Jurkat, Clone E6-1 (cell line): ENCODE results near the gene SAYSD1.

Experiments
- DNase-seq: peaks from one replicate; pipeline ENCODE4 v3.0.0-alpha.2; 2011; ENCODE audit warnings: low read depth, low spot score
- H3K4me3 ChIP-seq: 2 replicates; pipeline ENCODE4 v1.5.1; 2011; ENCODE audit warnings: mild to moderate bottlenecking, low read length, control low read depth, moderate library complexity

The SAYSD1 gene

GRCh38 chr6:39113788-39114187, 1.2 kb downstream of the SAYSD1 start:
- H3K4me3 ChIP-seq, result peak overlapping the region; percentile 81
- no peak for DNase-seq

DNA sequence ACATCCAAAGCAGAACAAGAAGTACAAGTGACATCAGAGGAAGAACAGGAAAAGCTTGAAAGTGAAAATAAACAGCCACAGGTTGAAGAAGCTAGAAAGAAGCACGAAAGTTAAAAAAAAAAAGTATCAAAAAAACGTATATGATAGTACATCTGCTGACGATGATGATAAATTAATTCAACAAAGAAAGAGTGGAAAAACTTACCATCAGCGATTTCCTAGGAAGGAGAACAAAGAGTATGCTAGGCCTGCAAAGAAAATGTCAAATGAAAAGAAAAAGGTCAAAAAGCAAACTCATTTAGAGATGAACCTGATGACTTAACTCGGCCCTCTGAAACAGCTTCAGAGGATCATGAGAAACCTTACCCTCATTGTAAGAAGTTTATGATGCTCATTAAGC, 3.7 kb downstream of the SAYSD1 start:
- no peak for DNase-seq
- no peak overlapping the region for H3K4me3 ChIP-seq

- no peak overlapping the region for H3K4me3 ChIP-seq
- DNase-seq, result no peak
These were observed 6.7 kb downstream of the SAYSD1 start for GRCh38 chr6:39108041-39108839.

DNA sequence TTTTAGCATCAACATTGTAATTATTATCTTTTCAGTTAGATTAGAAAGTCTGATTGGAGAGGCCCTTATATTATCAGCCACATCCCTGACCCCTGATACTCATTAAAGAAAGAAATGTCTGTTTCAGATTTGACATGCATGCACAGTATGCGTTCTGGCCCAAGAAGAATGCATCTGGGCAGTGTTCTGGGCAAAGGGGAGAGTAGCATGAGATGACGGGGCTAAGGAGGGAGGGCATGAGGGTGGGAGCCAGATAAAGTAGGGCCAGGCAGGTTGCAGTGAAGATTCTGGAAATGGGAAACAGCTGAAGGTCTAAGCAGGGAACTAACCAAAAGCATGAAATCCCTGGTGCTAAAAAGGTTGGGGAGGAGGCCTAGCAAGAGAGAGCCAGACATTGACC, 7.3 kb downstream of the SAYSD1 start:
- DNase-seq, result no peak
- no peak overlapping the region for H3K4me3 ChIP-seq

GRCh38 chr6:39107034-39107433, 8.0 kb downstream of the SAYSD1 start:
- DNase-seq, result no peak
- H3K4me3 ChIP-seq, result no peak overlapping the region

DNA sequence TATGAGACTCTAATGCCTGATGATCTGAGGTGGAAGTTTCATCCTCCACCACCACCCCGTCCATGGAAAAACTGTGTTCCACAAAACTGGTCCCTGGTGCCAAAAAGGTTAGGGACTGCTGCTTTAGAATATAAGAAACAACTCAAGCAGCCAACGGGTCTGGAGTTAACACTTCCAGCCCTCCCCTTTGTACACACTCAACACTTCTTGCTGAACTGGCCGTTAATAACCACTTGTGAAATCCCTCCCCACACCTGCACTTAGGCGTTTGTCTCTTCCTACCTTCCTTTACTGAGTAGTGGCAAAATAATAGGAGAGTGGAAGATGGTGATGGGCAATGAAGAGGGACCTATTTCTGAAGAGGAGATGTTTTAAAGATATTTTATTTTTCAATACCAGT, 10.5 kb downstream of the SAYSD1 start:
- H3K4me3 ChIP-seq, result no peak overlapping the region
- no peak for DNase-seq

DNA sequence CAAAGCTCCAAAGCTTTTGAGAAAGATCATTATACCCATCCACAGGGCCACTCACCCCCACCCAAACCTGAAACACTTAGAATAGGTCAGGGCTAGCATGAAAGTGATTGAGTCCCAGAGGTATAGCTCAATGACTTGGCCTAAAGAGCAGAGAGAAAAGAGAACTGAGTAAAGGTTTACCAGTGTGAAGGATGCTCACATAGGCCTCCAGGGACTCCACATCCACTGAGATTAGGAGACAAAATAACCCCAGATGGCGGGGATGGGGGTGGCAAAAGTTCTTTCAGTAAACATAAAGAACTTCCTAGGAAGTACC, 12.2 kb downstream of the SAYSD1 start:
- DNase-seq, result no peak

DNA sequence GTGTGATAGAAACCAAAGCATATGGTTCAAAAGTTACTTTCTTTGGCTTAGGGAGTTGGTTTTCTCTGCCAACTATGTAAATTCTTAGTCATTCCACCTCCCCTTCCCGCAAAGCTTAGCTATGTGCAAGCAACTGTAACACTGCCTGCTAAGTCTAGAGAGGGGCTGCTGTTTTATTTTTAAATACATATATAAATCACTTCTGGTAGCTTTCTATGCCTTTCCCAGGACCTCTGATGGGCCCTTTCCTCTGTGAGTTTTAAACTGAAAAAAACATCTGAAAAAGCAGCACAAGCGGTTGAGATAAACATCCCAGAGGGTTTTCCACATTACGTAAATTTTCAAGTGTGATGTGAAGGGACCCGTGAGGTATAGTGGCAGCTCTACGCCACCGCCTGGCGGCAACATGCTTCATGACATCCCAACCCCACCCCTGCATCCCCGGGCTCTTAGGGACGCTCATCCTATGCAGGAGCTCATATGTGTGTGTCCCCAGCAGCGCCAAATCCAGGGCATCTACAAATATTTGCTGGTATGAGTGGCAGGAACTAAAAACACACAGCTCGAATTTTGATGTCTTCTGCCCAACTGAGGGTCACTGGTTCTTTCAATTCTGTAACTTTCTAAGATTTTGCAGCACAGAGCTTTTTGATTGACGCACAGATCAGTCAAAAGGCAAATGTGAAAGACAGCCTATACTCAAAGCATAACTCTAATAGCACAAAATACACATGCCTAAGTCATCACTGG, 12.7 kb downstream of the SAYSD1 start:
- DNase-seq, result no peak

More for the DNA sequence above, 12.2 kb downstream of the SAYSD1 start:
- H3K4me3 ChIP-seq, result no peak overlapping the region

DNA sequence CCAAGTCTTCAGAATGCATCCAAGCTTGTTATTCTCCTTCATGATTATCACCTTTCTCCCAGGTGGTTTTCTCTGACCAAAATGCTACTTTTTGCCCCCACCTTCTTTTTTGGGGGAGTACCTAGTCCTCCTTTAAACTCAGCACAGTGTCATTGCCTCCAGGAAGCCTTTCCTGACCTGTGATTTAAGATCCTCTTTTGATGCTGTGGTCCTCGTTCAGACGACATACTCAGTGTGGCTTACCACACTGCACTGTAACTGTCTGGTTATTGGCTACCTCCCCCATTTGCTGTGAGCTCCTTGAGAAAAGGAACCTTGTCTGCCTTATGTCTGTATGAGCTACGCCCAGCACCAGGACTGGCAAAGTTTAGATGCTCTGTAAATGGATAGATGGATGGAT, 14.6 kb downstream of the SAYSD1 start:
- no peak overlapping the region for H3K4me3 ChIP-seq
- peak; percentile 69 for DNase-seq

More for the DNA sequence above, 12.7 kb downstream of the SAYSD1 start:
- H3K4me3 ChIP-seq, result no peak overlapping the region

- H3K4me3 ChIP-seq, result no peak overlapping the region
- no peak for DNase-seq
These were observed 19.4 kb downstream of the SAYSD1 start for GRCh38 chr6:39095578-39095977.

DNA sequence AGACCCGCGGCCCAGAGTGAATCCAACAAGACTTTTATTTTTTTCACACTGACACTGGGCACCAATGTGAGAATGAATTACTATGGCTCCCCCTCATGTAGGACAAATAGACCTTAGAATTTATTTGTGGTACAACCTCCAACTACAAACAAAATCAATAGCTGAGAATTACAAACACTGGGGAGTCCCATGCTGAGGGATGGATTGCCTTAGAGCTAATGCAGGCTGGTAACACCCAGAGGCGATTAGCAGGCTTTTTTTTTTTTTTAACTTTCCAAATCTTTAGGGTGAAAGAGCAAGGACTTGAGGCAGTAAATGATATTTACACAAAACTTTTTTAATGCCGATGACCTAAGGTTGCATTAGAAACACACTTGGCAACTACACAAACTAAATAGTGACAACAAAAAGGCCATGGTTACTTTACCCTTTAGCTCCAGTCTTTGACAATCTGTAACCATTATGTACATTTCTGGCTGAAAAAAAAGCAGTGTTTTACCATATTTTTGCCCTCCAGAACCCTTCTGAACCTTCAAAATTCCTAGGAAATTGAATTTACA, 21.8 kb downstream of the SAYSD1 start:
- DNase-seq, result no peak
- H3K4me3 ChIP-seq, result no peak overlapping the region

DNA sequence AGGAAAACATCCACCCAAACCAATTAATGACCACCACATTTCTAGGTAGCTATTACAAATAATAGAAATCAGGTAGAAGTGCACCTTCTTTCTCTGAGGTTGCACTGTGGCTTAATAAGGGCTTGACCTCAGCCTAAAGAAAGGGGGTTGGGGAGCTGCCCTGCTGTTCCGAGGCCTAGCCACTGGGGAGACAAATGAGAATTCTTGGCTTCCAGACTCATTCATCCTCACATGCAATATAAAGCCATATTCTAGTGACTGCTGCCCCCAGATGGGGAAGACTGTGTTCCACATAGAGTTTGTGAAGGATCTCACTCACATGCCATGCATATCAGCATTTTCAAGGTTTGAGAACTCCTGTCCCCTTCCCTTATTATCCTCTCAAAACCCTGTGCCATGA, 22.9 kb downstream of the SAYSD1 start:
- no peak for DNase-seq
- no peak overlapping the region for H3K4me3 ChIP-seq

GRCh38 chr6:39091220-39091619, 23.8 kb downstream of the SAYSD1 start:
- DNase-seq, result no peak
- no peak overlapping the region for H3K4me3 ChIP-seq

DNA sequence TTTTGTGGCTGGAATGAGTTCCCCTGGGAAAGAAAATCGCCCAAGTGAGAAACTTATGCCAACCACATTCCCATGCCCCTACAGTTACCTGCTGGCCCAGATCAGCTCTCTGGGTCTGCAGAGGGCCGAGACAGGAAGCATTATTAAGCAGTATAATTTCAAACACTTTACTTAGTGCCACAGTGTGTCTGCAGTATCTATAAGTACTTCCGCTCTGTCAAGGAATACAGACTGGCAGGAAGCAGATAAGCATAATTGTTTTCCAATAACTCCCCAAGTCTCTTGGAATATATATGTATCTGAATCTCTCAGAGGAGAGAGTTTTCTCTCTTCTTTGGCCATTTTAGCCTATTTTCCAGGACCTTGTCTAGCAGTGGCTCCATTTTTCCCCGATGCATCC, 24.9 kb downstream of the SAYSD1 start:
- DNase-seq, result no peak
- H3K4me3 ChIP-seq, result no peak overlapping the region

DNA sequence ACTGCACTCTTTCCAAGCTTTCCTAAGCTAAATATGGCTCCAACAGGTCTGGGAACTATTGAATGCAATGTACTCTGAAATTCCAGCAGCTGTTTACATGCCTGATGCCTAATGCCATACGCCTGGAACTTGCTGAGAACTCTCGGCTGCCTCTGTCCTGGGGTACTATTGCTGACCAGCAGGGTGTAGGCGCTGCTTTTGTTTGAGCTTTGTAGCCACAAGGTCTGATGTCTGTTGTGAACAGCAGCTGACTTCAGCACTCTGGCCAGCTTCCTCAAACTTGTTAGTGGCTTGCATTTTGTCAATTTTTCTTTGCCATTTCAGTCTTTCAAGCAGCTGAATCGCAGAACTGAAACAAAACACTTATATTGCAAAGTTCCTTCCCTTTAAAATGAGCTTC, 26.7 kb downstream of the SAYSD1 start:
- no peak overlapping the region for H3K4me3 ChIP-seq
- DNase-seq, result no peak

DNA sequence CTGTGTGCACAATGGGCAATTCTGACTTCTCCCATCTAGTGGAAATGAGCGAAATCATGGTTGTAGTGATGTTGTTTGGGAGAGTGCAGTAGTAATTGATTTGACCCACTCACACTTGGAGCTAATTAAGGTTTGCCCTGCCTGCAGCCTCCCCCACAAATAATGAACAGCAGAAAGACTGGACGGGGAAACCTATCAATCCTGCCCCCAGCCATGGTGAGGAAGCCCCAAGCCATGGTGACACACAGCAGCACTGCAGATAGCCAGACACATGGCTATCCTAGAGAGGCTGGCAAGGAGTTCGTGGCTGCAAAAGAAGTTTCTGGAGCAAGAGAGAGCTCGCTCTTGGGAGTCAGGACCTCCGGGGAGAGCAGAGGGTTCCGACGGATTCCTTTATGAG, 27.8 kb downstream of the SAYSD1 start:
- no peak for DNase-seq
- H3K4me3 ChIP-seq, result no peak overlapping the region

- H3K4me3 ChIP-seq, result no peak overlapping the region
- no peak for DNase-seq
These were observed 28.3 kb downstream of the SAYSD1 start for GRCh38 chr6:39086711-39087110.

- no peak for DNase-seq
- H3K4me3 ChIP-seq, result no peak overlapping the region
These were observed 28.7 kb downstream of the SAYSD1 start for GRCh38 chr6:39086294-39086693.

GRCh38 chr6:39085129-39085797, 29.7 kb downstream of the SAYSD1 start:
- DNase-seq, result no peak

GRCh38 chr6:39084506-39084905, 30.5 kb downstream of the SAYSD1 start:
- no peak overlapping the region for H3K4me3 ChIP-seq
- no peak for DNase-seq

More at GRCh38 chr6:39085129-39085797, 29.7 kb downstream of the SAYSD1 start:
- no peak overlapping the region for H3K4me3 ChIP-seq
